ENCODE measurements around the gene PSMB5. TPM values are rescaled to one million over a fixed set of nuclear protein-coding genes. Genes with fewer than 3 reads are reported as not detected.
A peak's percentile ranks its signal among the peaks of the same experiment; 100 is the strongest.

The PSMB5 gene
- total RNA-seq, 1 experiment from 2014 or later, result 67.1 TPM

DNA sequence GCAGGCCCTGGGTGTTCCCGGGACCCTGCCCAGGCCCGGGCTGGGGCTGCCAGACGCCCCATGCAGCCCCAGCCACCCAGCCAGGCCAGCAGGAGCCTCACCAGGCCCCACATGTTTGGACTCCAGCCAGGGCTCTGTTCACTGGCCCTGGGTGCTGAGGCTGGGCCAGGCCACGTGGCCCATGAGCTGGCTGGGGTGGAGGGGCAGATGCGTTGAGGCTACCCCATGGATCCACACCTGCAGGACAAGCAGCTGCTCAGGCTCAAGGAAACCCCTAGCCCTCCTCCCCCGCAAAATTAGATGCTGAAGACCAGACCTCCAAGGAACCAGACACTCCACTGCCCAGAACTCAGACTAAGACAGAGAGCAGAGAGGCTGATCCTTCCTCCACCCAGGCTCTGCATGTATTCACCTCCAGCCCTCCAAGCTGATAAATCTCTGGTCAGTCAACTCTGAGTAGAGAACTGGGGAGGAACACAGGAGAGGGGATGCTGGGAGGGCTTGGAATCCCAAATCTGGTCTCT, 21.0 kb upstream of the PSMB5 start:
- no peak overlapping the region for H3K4me3 ChIP-seq (ENCODE audit: low read length)
- no peaks in the 10 kb centered on the region for H3K27me3 ChIP-seq (ENCODE audit: low read length)
- no peak overlapping the region for H3K4me2 ChIP-seq (ENCODE audit: low read depth, low read length, poor library complexity, severe bottlenecking)
- H3K36me3 ChIP-seq (ENCODE audit: insufficient read depth, low read length), result peaks cover 5% of the 10 kb centered on the region
- H3K9me3 ChIP-seq (ENCODE audit: low read length), result no peaks in the 10 kb centered on the region
- no peak overlapping the region for H3K27ac ChIP-seq (ENCODE audit: low read length)
- H3K4me1 ChIP-seq (ENCODE audit: low read length), result peaks cover 19% of the 10 kb centered on the region
- H4K20me1 ChIP-seq (ENCODE audit: insufficient read depth, low read depth, low read length), result peaks cover 5% of the 10 kb centered on the region; the same call in 1 of the 2 replicates
- no peak for DNase-seq
- H3K9ac ChIP-seq (ENCODE audit: low read length), result no peak overlapping the region
- H3K79me2 ChIP-seq (ENCODE audit: low read length), result no peaks in the 10 kb centered on the region
- H2AFZ ChIP-seq (ENCODE audit: low read length), result no peak overlapping the region
- H3K9me2 ChIP-seq (replicated peaks; ENCODE audit: insufficient read depth, low read length), result no peaks in the 10 kb centered on the region

DNA sequence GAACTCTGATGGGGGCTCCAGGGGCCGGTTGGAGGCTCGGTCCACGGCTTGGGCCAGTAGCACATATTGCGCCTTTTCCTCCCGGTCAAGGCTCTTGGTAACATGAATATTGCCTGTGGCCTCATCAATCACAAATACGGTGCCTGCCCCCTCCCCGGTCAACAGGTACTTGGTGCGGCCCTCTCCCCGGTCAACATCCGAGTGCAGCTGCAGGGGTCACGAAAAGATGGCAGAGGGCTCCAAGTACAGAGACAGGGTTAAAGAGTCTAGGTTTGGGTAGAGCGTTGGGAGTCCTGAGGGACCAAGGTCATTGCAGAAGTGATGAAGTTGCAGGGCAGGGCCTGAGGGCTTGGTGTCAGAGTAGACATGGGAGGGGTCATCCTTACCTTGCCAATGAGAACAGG, 20.4 kb upstream of the PSMB5 start:
- Histone ChIP-seq H3K79me2 (ENCODE audit: low read length) (no peaks in the 10 kb centered on the region), H3K4me1 (ENCODE audit: low read length) (peaks cover 19% of the 10 kb centered on the region), H3K9me3 (ENCODE audit: low read length) (no peaks in the 10 kb centered on the region), H3K27me3 (ENCODE audit: low read length) (no peaks in the 10 kb centered on the region), H4K20me1 (ENCODE audit: insufficient read depth, low read depth, low read length) (peaks cover 5% of the 10 kb centered on the region; the same call in 1 of the 2 replicates), H3K27ac (ENCODE audit: low read length) (no peak overlapping the region), H3K9ac (ENCODE audit: low read length) (no peak overlapping the region), H3K9me2 (replicated peaks; ENCODE audit: insufficient read depth, low read length) (no peaks in the 10 kb centered on the region), H3K4me3 (ENCODE audit: low read length) (no peak overlapping the region), H2AFZ (ENCODE audit: low read length) (no peak overlapping the region), H3K4me2 (ENCODE audit: low read depth, low read length, poor library complexity, severe bottlenecking) (no peak overlapping the region), H3K36me3 (ENCODE audit: insufficient read depth, low read length) (0 out of 2 replicates have a peak, but pooled peaks cover 2% of the 10 kb centered on the region)
- no peak for DNase-seq

DNA sequence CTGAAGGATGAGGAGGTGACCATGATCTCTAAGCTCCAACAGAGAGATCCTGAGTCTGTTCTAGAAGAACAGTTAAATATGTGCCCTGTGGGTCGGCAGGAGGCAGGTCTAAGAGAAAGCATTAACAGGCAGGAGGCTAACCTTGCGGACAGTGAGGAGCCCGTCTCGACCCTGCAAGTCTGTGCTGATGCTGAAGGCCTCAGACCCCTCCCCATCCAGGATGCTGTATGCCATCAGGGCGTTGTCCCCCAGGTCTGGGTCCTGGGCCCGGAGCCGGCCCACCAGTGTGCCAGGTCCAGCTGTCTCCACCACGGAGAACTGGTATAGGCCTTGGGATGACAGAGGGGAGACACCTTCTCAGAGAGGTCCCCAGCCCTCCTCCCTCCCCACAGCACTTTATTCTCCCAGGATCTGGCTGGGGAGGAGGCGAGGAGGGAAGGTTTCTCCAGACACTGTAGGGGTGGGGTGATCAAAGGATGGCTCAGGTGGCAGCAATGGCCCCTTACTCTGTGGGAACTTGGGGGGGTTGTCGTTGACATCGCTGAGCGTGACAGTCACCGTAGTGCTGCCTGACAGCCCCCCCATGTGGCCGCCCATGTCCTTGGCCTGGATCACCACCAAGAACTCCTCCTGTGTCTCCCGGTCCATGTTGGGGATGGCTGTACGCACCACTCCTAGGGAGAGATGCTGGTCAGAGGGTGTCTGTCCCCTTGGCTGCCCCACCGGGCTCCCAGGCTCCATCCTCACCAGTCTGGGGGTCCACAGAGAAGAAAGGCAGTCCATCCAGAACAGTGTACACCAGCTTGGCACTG, 19.5 kb upstream of the PSMB5 start:
- H3K9me3 ChIP-seq (ENCODE audit: low read length), result no peaks in the 10 kb centered on the region
- H3K79me2 ChIP-seq (ENCODE audit: low read length), result no peaks in the 10 kb centered on the region
- H3K4me1 ChIP-seq (ENCODE audit: low read length), result peaks cover 19% of the 10 kb centered on the region
- H3K36me3 ChIP-seq (ENCODE audit: insufficient read depth, low read length), result no peaks in the 10 kb centered on the region
- no peak overlapping the region for H3K27ac ChIP-seq (ENCODE audit: low read length)
- no peaks in the 10 kb centered on the region for H3K9me2 ChIP-seq (replicated peaks; ENCODE audit: insufficient read depth, low read length)
- no peak overlapping the region for H3K4me3 ChIP-seq (ENCODE audit: low read length)
- peaks cover 5% of the 10 kb centered on the region; the same call in 1 of the 2 replicates for H4K20me1 ChIP-seq (ENCODE audit: insufficient read depth, low read depth, low read length)
- H3K9ac ChIP-seq (ENCODE audit: low read length), result no peak overlapping the region
- H3K27me3 ChIP-seq (ENCODE audit: low read length), result no peaks in the 10 kb centered on the region
- peak; percentile 70 for DNase-seq
- no peak overlapping the region for H3K4me2 ChIP-seq (ENCODE audit: low read depth, low read length, poor library complexity, severe bottlenecking)
- H2AFZ ChIP-seq (ENCODE audit: low read length), result no peak overlapping the region

DNA sequence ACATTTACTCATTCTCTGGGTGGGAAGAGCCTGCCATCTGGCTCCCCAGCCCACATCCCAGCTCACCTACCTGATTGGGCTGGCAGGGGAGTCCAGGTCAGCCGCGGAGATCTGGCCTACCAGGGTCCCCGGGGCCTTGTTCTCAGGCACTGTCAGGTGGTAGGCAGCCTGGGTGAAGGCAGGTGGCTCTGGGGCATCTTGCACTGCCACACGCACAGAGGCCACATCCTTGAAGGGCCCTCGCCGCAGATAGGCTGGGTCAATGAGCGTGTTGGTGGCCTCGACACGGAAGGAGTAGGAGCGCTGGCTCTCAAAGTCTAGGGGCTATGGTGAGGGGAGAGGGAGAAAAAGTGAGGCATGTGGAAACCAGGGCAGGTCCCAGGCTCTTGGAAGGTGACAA, 18.7 kb upstream of the PSMB5 start:
- Histone ChIP-seq H3K9me3 (ENCODE audit: low read length) (no peaks in the 10 kb centered on the region), H3K79me2 (ENCODE audit: low read length) (no peaks in the 10 kb centered on the region), H3K36me3 (ENCODE audit: insufficient read depth, low read length) (no peaks in the 10 kb centered on the region), H3K27ac (ENCODE audit: low read length) (no peak overlapping the region), H3K4me3 (ENCODE audit: low read length) (no peak overlapping the region), H4K20me1 (ENCODE audit: insufficient read depth, low read depth, low read length) (peaks cover 5% of the 10 kb centered on the region; the same call in 1 of the 2 replicates), H3K9me2 (replicated peaks; ENCODE audit: insufficient read depth, low read length) (no peaks in the 10 kb centered on the region), H2AFZ (ENCODE audit: low read length) (no peak overlapping the region), H3K4me1 (ENCODE audit: low read length) (peaks cover 19% of the 10 kb centered on the region), H3K9ac (ENCODE audit: low read length) (no peak overlapping the region), H3K4me2 (ENCODE audit: low read depth, low read length, poor library complexity, severe bottlenecking) (no peak overlapping the region), H3K27me3 (ENCODE audit: low read length) (no peaks in the 10 kb centered on the region)
- no peak for DNase-seq

DNA sequence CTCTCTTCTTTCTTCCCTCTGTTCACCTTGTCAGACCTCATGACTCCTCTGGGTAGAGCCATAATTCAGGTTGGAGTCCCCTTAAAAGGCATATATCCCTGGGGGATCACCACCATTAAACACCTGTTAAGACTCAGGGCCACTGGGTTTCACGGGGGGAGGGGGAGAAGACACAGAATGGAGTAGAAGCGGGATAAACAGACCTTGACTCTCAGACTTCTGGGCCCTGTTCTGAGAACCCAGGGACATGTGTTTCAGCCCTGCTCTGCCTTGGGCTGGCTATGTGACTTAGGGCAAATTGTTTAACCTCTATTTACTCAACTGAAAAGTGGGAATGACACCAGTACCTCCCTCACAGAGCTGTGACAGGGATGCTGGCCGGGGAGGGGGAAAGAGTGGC, 18.0 kb upstream of the PSMB5 start:
- DNase-seq, result no peak
- Histone ChIP-seq H3K9me2 (replicated peaks; ENCODE audit: insufficient read depth, low read length) (no peaks in the 10 kb centered on the region), H3K4me3 (ENCODE audit: low read length) (no peak overlapping the region), H3K4me1 (ENCODE audit: low read length) (peaks cover 13% of the 10 kb centered on the region), H3K9ac (ENCODE audit: low read length) (no peak overlapping the region), H3K4me2 (ENCODE audit: low read depth, low read length, poor library complexity, severe bottlenecking) (no peak overlapping the region), H3K9me3 (ENCODE audit: low read length) (no peaks in the 10 kb centered on the region), H3K79me2 (ENCODE audit: low read length) (no peaks in the 10 kb centered on the region), H4K20me1 (ENCODE audit: insufficient read depth, low read depth, low read length) (peaks cover 5% of the 10 kb centered on the region; the same call in 1 of the 2 replicates), H3K27me3 (ENCODE audit: low read length) (no peaks in the 10 kb centered on the region), H3K36me3 (ENCODE audit: insufficient read depth, low read length) (no peaks in the 10 kb centered on the region), H2AFZ (ENCODE audit: low read length) (no peak overlapping the region), H3K27ac (ENCODE audit: low read length) (no peak overlapping the region)

DNA sequence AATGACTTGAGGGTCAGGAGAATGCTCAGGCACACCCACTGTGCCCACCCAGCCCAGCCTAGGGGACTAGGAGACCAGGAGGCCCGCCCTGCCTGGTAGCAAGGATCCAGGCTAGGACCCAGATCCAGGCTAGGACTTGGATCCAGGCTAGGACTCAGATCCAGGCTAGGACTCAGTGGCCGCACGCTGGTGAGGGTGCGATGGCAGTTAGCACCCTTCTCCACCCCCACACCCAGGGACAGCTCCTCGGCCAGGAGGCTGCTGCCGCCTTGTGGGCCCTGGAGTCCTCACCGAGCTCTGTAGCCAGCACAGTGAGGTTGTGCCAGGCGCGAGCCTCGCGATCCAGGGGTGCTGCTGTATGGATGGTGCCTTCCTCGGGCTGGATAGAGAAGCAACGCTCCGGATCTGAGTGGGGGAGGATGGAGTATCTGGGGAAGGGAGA, 17.5 kb upstream of the PSMB5 start:
- peaks cover 11% of the 10 kb centered on the region for H3K4me1 ChIP-seq (ENCODE audit: low read length)
- H2AFZ ChIP-seq (ENCODE audit: low read length), result no peak overlapping the region
- H3K79me2 ChIP-seq (ENCODE audit: low read length), result no peaks in the 10 kb centered on the region
- no peaks in the 10 kb centered on the region for H3K36me3 ChIP-seq (ENCODE audit: insufficient read depth, low read length)
- H3K9ac ChIP-seq (ENCODE audit: low read length), result no peak overlapping the region
- no peaks in the 10 kb centered on the region for H3K9me3 ChIP-seq (ENCODE audit: low read length)
- no peaks in the 10 kb centered on the region for H3K27me3 ChIP-seq (ENCODE audit: low read length)
- DNase-seq, result no peak
- no peak overlapping the region for H3K4me2 ChIP-seq (ENCODE audit: low read depth, low read length, poor library complexity, severe bottlenecking)
- no peaks in the 10 kb centered on the region for H3K9me2 ChIP-seq (replicated peaks; ENCODE audit: insufficient read depth, low read length)
- peaks cover 5% of the 10 kb centered on the region; the same call in 1 of the 2 replicates for H4K20me1 ChIP-seq (ENCODE audit: insufficient read depth, low read depth, low read length)
- no peak overlapping the region for H3K4me3 ChIP-seq (ENCODE audit: low read length)
- H3K27ac ChIP-seq (ENCODE audit: low read length), result no peak overlapping the region

DNA sequence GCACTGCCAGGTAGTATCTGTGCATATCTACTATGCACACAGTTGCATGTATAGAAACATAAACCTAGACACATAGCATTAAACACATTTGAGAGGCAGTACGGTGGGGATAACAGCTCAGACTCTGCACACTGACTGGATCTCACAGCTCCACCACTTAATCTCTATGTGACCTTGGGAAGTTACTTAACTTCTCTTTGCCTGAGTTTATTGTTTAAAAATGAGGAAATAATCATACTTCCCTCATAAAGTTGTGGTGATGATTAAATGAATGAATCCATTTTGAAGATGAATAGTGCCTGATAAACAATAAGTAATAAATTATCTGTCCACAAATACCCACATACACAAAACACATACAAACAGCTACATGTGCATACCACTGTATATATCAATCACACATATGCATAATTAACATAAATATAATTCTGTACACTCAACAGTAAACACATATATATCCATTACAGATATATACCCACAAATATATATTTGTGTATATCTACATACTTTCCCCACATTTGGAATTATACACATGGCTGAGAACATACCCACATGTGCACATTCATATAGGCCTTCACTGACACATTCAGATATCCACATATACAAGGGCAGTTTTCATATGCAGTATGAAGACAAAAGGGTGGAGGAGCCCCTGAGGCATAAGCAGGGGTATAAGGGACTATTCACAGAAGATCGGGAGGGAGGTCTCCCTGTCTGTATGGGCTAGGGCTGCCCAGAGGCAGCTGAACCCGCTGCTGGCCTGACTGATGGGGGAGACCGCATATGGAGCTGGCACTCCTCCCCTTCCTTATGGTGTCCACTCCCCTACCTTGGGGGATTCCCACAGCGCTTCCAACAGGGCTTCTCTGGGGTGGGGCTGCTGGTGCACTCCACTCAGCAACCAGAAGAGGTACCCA, 16.7 kb upstream of the PSMB5 start:
- no peaks in the 10 kb centered on the region for H3K36me3 ChIP-seq (ENCODE audit: insufficient read depth, low read length)
- H3K27ac ChIP-seq (ENCODE audit: low read length), result no peak overlapping the region
- no peak overlapping the region for H3K9ac ChIP-seq (ENCODE audit: low read length)
- H3K4me2 ChIP-seq (ENCODE audit: low read depth, low read length, poor library complexity, severe bottlenecking), result no peak overlapping the region
- no peaks in the 10 kb centered on the region for H3K9me3 ChIP-seq (ENCODE audit: low read length)
- H4K20me1 ChIP-seq (ENCODE audit: insufficient read depth, low read depth, low read length), result no peaks in the 10 kb centered on the region
- no peaks in the 10 kb centered on the region for H3K79me2 ChIP-seq (ENCODE audit: low read length)
- no peaks in the 10 kb centered on the region for H3K27me3 ChIP-seq (ENCODE audit: low read length)
- H3K9me2 ChIP-seq (replicated peaks; ENCODE audit: insufficient read depth, low read length), result no peaks in the 10 kb centered on the region
- no peak overlapping the region for H3K4me3 ChIP-seq (ENCODE audit: low read length)
- no peak for DNase-seq
- H3K4me1 ChIP-seq (ENCODE audit: low read length), result peaks cover 3% of the 10 kb centered on the region
- no peak overlapping the region for H2AFZ ChIP-seq (ENCODE audit: low read length)

DNA sequence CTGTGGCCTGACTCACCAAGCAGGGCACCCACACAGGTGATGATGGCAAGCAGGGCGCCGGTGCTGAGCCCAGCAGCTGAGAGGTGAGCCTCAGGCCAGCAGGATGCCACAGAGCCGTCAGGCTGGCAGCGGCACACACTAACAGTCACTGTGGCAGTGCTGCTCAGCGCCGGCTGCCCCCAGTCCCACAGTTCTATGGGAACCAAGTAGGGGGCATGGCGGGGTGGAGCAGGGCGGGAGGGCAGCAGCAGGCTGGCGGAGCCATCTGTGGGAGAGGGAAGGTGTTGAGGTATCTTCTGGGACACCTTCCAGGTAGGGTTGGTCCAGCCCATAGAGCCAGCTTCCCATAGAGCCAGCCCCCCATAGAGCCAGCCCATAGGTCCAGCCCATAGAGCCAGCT, 14.3 kb upstream of the PSMB5 start:
- Histone ChIP-seq H3K27me3 (ENCODE audit: low read length) (no peaks in the 10 kb centered on the region), H3K36me3 (ENCODE audit: insufficient read depth, low read length) (no peaks in the 10 kb centered on the region), H3K4me3 (ENCODE audit: low read length) (no peak overlapping the region), H3K9ac (ENCODE audit: low read length) (no peak overlapping the region), H3K9me2 (replicated peaks; ENCODE audit: insufficient read depth, low read length) (no peaks in the 10 kb centered on the region), H3K4me1 (ENCODE audit: low read length) (no peaks in the 10 kb centered on the region), H2AFZ (ENCODE audit: low read length) (no peak overlapping the region), H4K20me1 (ENCODE audit: insufficient read depth, low read depth, low read length) (no peaks in the 10 kb centered on the region), H3K79me2 (ENCODE audit: low read length) (no peaks in the 10 kb centered on the region), H3K27ac (ENCODE audit: low read length) (no peak overlapping the region), H3K4me2 (ENCODE audit: low read depth, low read length, poor library complexity, severe bottlenecking) (no peak overlapping the region), H3K9me3 (ENCODE audit: low read length) (no peaks in the 10 kb centered on the region)
- no peak for DNase-seq
